Endodermal cell (in vitro differentiated cells): ENCODE measurements around the gene SH3PXD2B. TPM values are rescaled to one million over a fixed set of nuclear protein-coding genes. Genes with fewer than 3 reads are reported as not detected.
"Not testable (repeated sequence)": the region's sequence is repeated elsewhere in the genome, so short reads cannot be mapped to it uniquely, and the experiment has no call there.

ENCODE experiments used
- DNase-seq: peaks from one replicate; pipeline ENCODE4 v3.0.0-alpha.2; 2017
- H3K27ac ChIP-seq: 2 replicates; pipeline ENCODE4 v1.5.1; 2013; ENCODE audit warnings: mild to moderate bottlenecking, low read depth, low read length, moderate library complexity
- H3K27me3 ChIP-seq: 2 replicates; pipeline ENCODE4 v1.6.1; 2013; ENCODE audit warnings: mild to moderate bottlenecking, low read length, moderate library complexity; ENCODE audit not compliant: insufficient read depth, control insufficient read depth, poor library complexity, severe bottlenecking
- H3K36me3 ChIP-seq: 2 replicates; pipeline ENCODE4 v1.7.0; 2013; ENCODE audit warnings: mild to moderate bottlenecking, low read length, moderate library complexity; ENCODE audit not compliant: control insufficient read depth, insufficient read depth
- H3K4me1 ChIP-seq: one replicate; pipeline ENCODE4 v1.7.0; 2013; ENCODE audit warnings: low read length; ENCODE audit not compliant: control insufficient read depth, insufficient read depth
- H3K4me3 ChIP-seq: 2 replicates; pipeline ENCODE4 v1.5.1; 2013; ENCODE audit warnings: mild to moderate bottlenecking, low read length, moderate library complexity
- H3K9ac ChIP-seq: 2 replicates; pipeline ENCODE4 v1.6.1; 2013; ENCODE audit warnings: mild to moderate bottlenecking, low read length, moderate library complexity; ENCODE audit not compliant: poor library complexity, severe bottlenecking; ENCODE audit errors: extremely low read depth
- H3K9me3 ChIP-seq: 2 replicates; pipeline ENCODE4 v1.6.1; 2013; ENCODE audit warnings: mild to moderate bottlenecking, low read length, moderate library complexity; ENCODE audit not compliant: control insufficient read depth
- H3K27ac Mint-ChIP-seq: 2 replicates; pipeline ENCODE4 v1.8.0; 2020; ENCODE audit warnings: mixed read lengths
- H3K27me3 Mint-ChIP-seq: 2 replicates; pipeline ENCODE4 v1.8.0; 2021; ENCODE audit warnings: mild to moderate bottlenecking, mixed read lengths; ENCODE audit not compliant: insufficient read depth
- H3K36me3 Mint-ChIP-seq: 2 replicates; pipeline ENCODE4 v1.8.0; 2020; ENCODE audit warnings: low read depth, mixed read lengths
- H3K4me1 Mint-ChIP-seq: 2 replicates; pipeline ENCODE4 v1.8.0; 2020; ENCODE audit warnings: mixed read lengths
- H3K4me3 Mint-ChIP-seq: 2 replicates; pipeline ENCODE4 v1.8.0; 2020; ENCODE audit warnings: mild to moderate bottlenecking, moderate library complexity, mixed read lengths
- H3K9me3 Mint-ChIP-seq: 2 replicates; pipeline ENCODE4 v1.8.0; 2020; ENCODE audit warnings: mild to moderate bottlenecking, mixed read lengths
- WGBS, 2 experiments: methylation state at CpG; one replicate each; pipeline versions ENCODE4 v1.1.5 to v1.1.7; 2013; ENCODE audit warnings: missing lambda C conversion rate in 2 of 2, mixed read lengths in 1 of 2; ENCODE audit not compliant: insufficient coverage in 1 of 2, insufficient read length in 1 of 2; 5-methylcytosine and 5-hydroxymethylcytosine counted together
- total RNA-seq, 2 donors: library from RNA; stranded (reverse); fragmentation: NEBNext Ultra II Directional in 1 of 2; extraction: Animal tissue kit (Norgen Biotek cat#: 25700) in 1 of 2; gene quantifications; 2 replicates in 1 of 2; 3 replicates in 1 of 2; pipeline ENCODE4 v1.2.1, GENCODE V29; 2021
- TF ChIP-seq, protein P1 (sequence below): fragments of 200-600 bp; sonication (generic); conservative IDR thresholded peaks from 2 replicates; pipeline ENCODE4 v1.5.0; 2021; ENCODE audit warnings: antibody characterized with exemption, mild to moderate bottlenecking

SH3PXD2B gene
- total RNA-seq, 2 donors from 2014 or later, result 62.2 to 74.9 TPM

DNA sequence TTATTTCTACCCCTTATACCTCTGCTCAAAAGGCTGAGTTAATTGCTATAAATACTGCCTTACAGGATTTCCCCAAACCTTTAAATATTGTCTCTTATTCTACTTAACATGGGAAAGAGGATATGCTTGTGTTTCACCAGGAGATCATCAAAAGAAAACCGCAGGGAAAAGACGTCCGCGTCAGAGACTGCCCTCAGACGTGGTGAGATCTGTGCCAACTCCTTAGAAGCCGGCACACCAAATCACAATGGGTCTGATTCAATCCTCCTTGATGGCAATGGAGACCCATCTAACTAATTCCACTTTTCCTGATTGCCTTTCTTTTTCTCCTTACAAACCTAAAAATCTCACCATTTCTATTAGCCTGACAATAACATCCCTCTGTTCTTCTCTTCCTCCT is 55.0 kb downstream of the SH3PXD2B start:
- no peak overlapping the region for H3K27ac ChIP-seq
- no peak overlapping the region for H3K9ac ChIP-seq
- 98 to 99% methylated on average over 6 of the region's 6 CpGs for WGBS, 2 experiments
- H3K27me3 ChIP-seq, result no peaks in the 10 kb centered on the region
- no peaks in the 10 kb centered on the region for H3K27me3 Mint-ChIP-seq
- H3K36me3 Mint-ChIP-seq, result peaks cover 94% of the 10 kb centered on the region
- H3K4me1 Mint-ChIP-seq, result no peaks in the 10 kb centered on the region
- H3K9me3 Mint-ChIP-seq, result peaks cover 76% of the 10 kb centered on the region
- no peak overlapping the region for H3K4me3 Mint-ChIP-seq
- peaks cover 73% of the 10 kb centered on the region for H3K36me3 ChIP-seq
- TF ChIP-seq, protein P1, sequence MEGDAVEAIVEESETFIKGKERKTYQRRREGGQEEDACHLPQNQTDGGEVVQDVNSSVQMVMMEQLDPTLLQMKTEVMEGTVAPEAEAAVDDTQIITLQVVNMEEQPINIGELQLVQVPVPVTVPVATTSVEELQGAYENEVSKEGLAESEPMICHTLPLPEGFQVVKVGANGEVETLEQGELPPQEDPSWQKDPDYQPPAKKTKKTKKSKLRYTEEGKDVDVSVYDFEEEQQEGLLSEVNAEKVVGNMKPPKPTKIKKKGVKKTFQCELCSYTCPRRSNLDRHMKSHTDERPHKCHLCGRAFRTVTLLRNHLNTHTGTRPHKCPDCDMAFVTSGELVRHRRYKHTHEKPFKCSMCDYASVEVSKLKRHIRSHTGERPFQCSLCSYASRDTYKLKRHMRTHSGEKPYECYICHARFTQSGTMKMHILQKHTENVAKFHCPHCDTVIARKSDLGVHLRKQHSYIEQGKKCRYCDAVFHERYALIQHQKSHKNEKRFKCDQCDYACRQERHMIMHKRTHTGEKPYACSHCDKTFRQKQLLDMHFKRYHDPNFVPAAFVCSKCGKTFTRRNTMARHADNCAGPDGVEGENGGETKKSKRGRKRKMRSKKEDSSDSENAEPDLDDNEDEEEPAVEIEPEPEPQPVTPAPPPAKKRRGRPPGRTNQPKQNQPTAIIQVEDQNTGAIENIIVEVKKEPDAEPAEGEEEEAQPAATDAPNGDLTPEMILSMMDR, result no peak
- no peak overlapping the region for H3K27ac Mint-ChIP-seq
- no peak overlapping the region for H3K4me3 ChIP-seq
- no peaks in the 10 kb centered on the region for H3K4me1 ChIP-seq
- H3K9me3 ChIP-seq, result peaks cover 51% of the 10 kb centered on the region
- no peak for DNase-seq

DNA sequence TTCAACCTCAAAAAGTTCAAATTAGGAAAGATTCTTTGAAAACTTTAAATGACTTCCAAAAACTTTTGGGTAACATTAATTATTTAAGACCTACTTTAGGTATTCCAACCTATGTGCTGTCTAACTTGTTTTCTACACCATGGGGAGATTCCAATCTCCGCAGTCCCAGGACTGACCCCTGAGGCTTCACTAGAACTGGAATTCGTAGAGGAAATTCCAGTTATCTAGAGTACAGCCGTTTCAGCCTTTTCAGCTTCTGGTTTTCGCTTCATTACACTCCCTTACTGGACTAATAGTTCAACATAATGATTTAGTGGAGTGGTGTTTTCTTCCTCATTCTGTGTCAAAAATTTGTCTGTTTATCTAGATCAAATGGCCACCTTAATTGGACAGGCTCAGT is 55.7 kb downstream of the SH3PXD2B start:
- H3K36me3 Mint-ChIP-seq, result peaks cover 96% of the 10 kb centered on the region
- H3K9ac ChIP-seq, H3K27ac ChIP-seq, H3K4me3 Mint-ChIP-seq, H3K27me3 Mint-ChIP-seq, H3K4me1 Mint-ChIP-seq, DNase-seq, H3K27me3 ChIP-seq, H3K27ac Mint-ChIP-seq, H3K4me1 ChIP-seq, H3K4me3 ChIP-seq: not testable (repeated sequence)
- 96 to 100% methylated on average over 2 to 3 of the region's 4 CpGs for WGBS, 2 experiments
- Histone ChIP-seq H3K36me3 (peaks cover 75% of the 10 kb centered on the region), H3K9me3 (peaks cover 48% of the 10 kb centered on the region)
- peaks cover 76% of the 10 kb centered on the region for H3K9me3 Mint-ChIP-seq

DNA sequence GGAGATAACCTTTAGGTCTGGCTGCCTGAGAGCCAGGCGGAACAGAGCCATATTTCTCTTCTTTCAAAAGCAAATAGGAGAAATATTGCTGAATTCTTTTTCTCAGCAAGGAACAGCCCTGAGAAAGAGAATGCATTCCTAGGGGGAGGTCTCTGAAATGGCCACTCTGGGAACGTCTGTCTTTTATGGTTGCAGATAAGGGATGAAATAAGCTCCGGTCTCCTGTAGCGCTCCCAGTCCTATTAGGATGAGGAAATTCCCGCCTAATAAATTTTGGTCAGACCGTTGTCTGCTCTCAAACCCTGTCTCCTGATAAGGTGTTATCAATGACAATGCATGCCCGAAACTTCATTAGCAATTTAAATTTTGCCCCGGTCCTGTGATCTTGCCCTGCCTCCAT is 57.3 kb downstream of the SH3PXD2B start:
- Histone ChIP-seq H3K36me3 (peaks cover 77% of the 10 kb centered on the region), H3K9me3 (peaks cover 36% of the 10 kb centered on the region)
- H3K27me3 Mint-ChIP-seq, H3K27ac ChIP-seq, H3K27me3 ChIP-seq, H3K4me1 ChIP-seq, H3K27ac Mint-ChIP-seq, DNase-seq, H3K4me1 Mint-ChIP-seq, H3K9ac ChIP-seq, H3K4me3 ChIP-seq, H3K4me3 Mint-ChIP-seq: not testable (repeated sequence)
- WGBS, 2 experiments, result 94 to 98% methylated on average over 6 to 8 of the region's 8 CpGs
- Mint-ChIP-seq H3K9me3 (peaks cover 60% of the 10 kb centered on the region), H3K36me3 (peaks cover 93% of the 10 kb centered on the region)

DNA sequence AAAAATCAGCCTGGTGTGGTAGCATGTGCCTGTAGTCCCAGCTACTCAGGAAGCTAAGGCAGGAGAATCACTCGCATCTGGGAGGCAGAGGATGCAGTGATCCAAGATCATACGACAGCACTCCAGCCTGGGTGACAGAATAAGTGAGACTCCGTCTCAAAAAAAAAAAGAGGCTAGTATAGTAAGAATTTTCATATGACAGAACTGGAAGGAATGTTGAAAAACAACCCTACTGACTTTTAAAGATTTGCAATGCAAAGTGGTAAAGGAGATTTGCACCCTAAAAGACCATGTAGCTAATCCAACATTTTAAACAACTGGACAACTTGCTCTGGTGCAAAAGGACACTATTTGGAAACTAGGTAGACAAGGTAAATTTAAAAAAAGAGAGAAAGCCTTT is 58.1 kb downstream of the SH3PXD2B start:
- no peak overlapping the region for H3K4me3 ChIP-seq
- TF ChIP-seq, protein P1, result no peak
- H3K4me1 Mint-ChIP-seq, result no peaks in the 10 kb centered on the region
- peaks cover 37% of the 10 kb centered on the region for H3K9me3 ChIP-seq
- no peak overlapping the region for H3K27ac ChIP-seq
- no peak overlapping the region for H3K9ac ChIP-seq
- no peak for DNase-seq
- peaks cover 53% of the 10 kb centered on the region for H3K9me3 Mint-ChIP-seq
- H3K36me3 ChIP-seq, result peaks cover 79% of the 10 kb centered on the region
- peaks cover 93% of the 10 kb centered on the region for H3K36me3 Mint-ChIP-seq
- WGBS, 2 experiments, result 98 to 100% methylated on average over 1 to 3 of the region's 3 CpGs
- H3K4me3 Mint-ChIP-seq, result no peak overlapping the region
- no peaks in the 10 kb centered on the region for H3K4me1 ChIP-seq
- no peaks in the 10 kb centered on the region for H3K27me3 Mint-ChIP-seq
- H3K27ac Mint-ChIP-seq, result no peak overlapping the region
- H3K27me3 ChIP-seq, result no peaks in the 10 kb centered on the region
